Measurements from ENCODE around the gene B3GAT3.

B3GAT3 gene

GRCh38 chr11:62603776-62604299 lies 17.9 kb downstream of the B3GAT3 start:
- Histone ChIP-seq H4K20me1 (peaks cover 0 to 23% (median 1%) of the 10 kb centered on the region in 11 experiments; a peak in 14 of 22 replicates), H3K4me3 (no peak overlapping the region), H3K27me3 (no peaks in the 10 kb centered on the region), H3K27ac (no peak overlapping the region), H3K4me2 (peak overlapping the region in 8 of 11 experiments; percentile 32 to 95 (median 90); a peak in 11 of 22 replicates), H3K4me1 (peaks cover 50 to 71% (median 59%) of the 10 kb centered on the region in 10 experiments), H3K36me3 (peaks cover 31 to 71% (median 50%) of the 10 kb centered on the region in 11 experiments), H3K9me3 (replicated peaks in 1 of 11) (no peaks in the 10 kb centered on the region), H3K9ac (peak overlapping the region in 1 of 11 experiments; percentile 100; a peak in 1 of 22 replicates)
- no peak for TF ChIP-seq Cebpa-rat (IDR thresholded peaks at IDR 0.05)

GRCh38 chr11:62603072-62603408 lies 18.7 kb downstream of the B3GAT3 start:
- no peaks in the 10 kb centered on the region for H3K27me3 ChIP-seq
- H3K4me2 ChIP-seq: peak overlapping the region; percentile 83 to 95 (median 91)
- peak overlapping the region; percentile 97 to 100 (median 99); a peak in 19 of 22 replicates for H3K9ac ChIP-seq
- H3K4me3 ChIP-seq: peak overlapping the region; percentile 90 to 100 (median 98); a peak in 18 of 20 replicates
- TF ChIP-seq Cebpa-rat (IDR thresholded peaks at IDR 0.05): no peak
- peaks cover 34 to 71% (median 49%) of the 10 kb centered on the region in 11 experiments for H3K36me3 ChIP-seq
- H3K27ac ChIP-seq: peak overlapping the region in 6 of 11 experiments; percentile 96 to 100 (median 99); a peak in 12 of 22 replicates
- peaks cover 50 to 71% (median 59%) of the 10 kb centered on the region in 10 experiments for H3K4me1 ChIP-seq
- H3K9me3 ChIP-seq (replicated peaks in 1 of 11): no peaks in the 10 kb centered on the region
- peaks cover 0 to 27% (median 9%) of the 10 kb centered on the region in 11 experiments; a peak in 18 of 22 replicates for H4K20me1 ChIP-seq

- peak overlapping the region; percentile 83 to 95 (median 91) for H3K4me2 ChIP-seq
- peak overlapping the region; percentile 90 to 100 (median 98) for H3K4me3 ChIP-seq
- H4K20me1 ChIP-seq: peaks cover 0 to 33% (median 16%) of the 10 kb centered on the region in 11 experiments; a peak in 18 of 22 replicates
- no peaks in the 10 kb centered on the region for H3K27me3 ChIP-seq
- peak overlapping the region; percentile 97 to 100 (median 99) for H3K9ac ChIP-seq
- H3K4me1 ChIP-seq: peaks cover 50 to 71% (median 59%) of the 10 kb centered on the region in 10 experiments
- no peak for TF ChIP-seq Cebpa-rat (IDR thresholded peaks at IDR 0.05)
- no peaks in the 10 kb centered on the region for H3K9me3 ChIP-seq (replicated peaks in 1 of 11)
- H3K36me3 ChIP-seq: peaks cover 40 to 71% (median 55%) of the 10 kb centered on the region in 11 experiments
- H3K27ac ChIP-seq: peak overlapping the region; percentile 40 to 100 (median 99); a peak in 21 of 22 replicates
These were observed 19.4 kb downstream of the B3GAT3 start for GRCh38 chr11:62602141-62603071.

- Histone ChIP-seq H4K20me1 (peaks cover 0 to 42% (median 24%) of the 10 kb centered on the region in 11 experiments; a peak in 18 of 22 replicates), H3K9me3 (replicated peaks in 1 of 11) (no peaks in the 10 kb centered on the region), H3K4me1 (peaks cover 46 to 72% (median 60%) of the 10 kb centered on the region in 10 experiments), H3K4me3 (peak within 1 kb of the TSS; percentile 90 to 100 (median 98)), H3K27ac (peak within 1 kb of the TSS; percentile 86 to 100 (median 99)), H3K9ac (peak within 1 kb of the TSS; percentile 97 to 100 (median 99)), H3K36me3 (peaks cover 43 to 71% (median 59%) of the 10 kb centered on the region in 11 experiments), H3K4me2 (peak within 1 kb of the TSS; percentile 95 to 100 (median 98)), H3K27me3 (no peaks in the 10 kb centered on the region)
- no peak for TF ChIP-seq Cebpa-rat (IDR thresholded peaks at IDR 0.05)
These were observed 20.2 kb downstream of the B3GAT3 start, which contains the start of gene MTA2 for GRCh38 chr11:62601372-62602140. Gene MTA2 (minus strand): TSS chr11:62601865. CDS start chr11:62601450, 415 bp downstream.

GRCh38 chr11:62601122-62601371 lies 20.7 kb downstream of the B3GAT3 start:
- Histone ChIP-seq H3K27ac (peak overlapping the region; percentile 86 to 100 (median 99)), H3K4me3 (peak overlapping the region; percentile 90 to 100 (median 98)), H3K9ac (peak overlapping the region; percentile 97 to 100 (median 99)), H3K27me3 (no peaks in the 10 kb centered on the region), H3K36me3 (peaks cover 44 to 72% (median 61%) of the 10 kb centered on the region in 11 experiments), H4K20me1 (peaks cover 0 to 46% (median 29%) of the 10 kb centered on the region in 11 experiments; a peak in 18 of 22 replicates), H3K4me1 (peaks cover 46 to 71% (median 61%) of the 10 kb centered on the region in 10 experiments), H3K9me3 (replicated peaks in 1 of 11) (no peaks in the 10 kb centered on the region), H3K4me2 (peak overlapping the region; percentile 88 to 100 (median 98))
- TF ChIP-seq Cebpa-rat (IDR thresholded peaks at IDR 0.05): no peak

- Histone ChIP-seq H3K27me3 (no peaks in the 10 kb centered on the region), H3K36me3 (peaks cover 44 to 72% (median 61%) of the 10 kb centered on the region in 11 experiments), H3K9me3 (replicated peaks in 1 of 11) (no peaks in the 10 kb centered on the region), H3K4me1 (peaks cover 46 to 66% (median 58%) of the 10 kb centered on the region in 10 experiments), H3K9ac (peak overlapping the region; percentile 97 to 100 (median 99)), H4K20me1 (peaks cover 0 to 51% (median 34%) of the 10 kb centered on the region in 11 experiments; a peak in 18 of 22 replicates), H3K4me3 (peak overlapping the region; percentile 90 to 100 (median 98)), H3K27ac (peak overlapping the region; percentile 86 to 100 (median 99)), H3K4me2 (peak overlapping the region; percentile 88 to 100 (median 98))
- TF ChIP-seq Cebpa-rat (IDR thresholded peaks at IDR 0.05): no peak
These were observed 21.2 kb downstream of the B3GAT3 start for GRCh38 chr11:62600367-62601121.

GRCh38 chr11:62599901-62600300 lies 21.9 kb downstream of the B3GAT3 start:
- no peak for TF ChIP-seq Cebpa-rat (IDR thresholded peaks at IDR 0.05)
- Histone ChIP-seq H3K4me1 (peaks cover 43 to 60% (median 52%) of the 10 kb centered on the region in 10 experiments), H3K9me3 (replicated peaks in 1 of 11) (no peaks in the 10 kb centered on the region), H3K36me3 (peaks cover 44 to 72% (median 61%) of the 10 kb centered on the region in 11 experiments), H3K27me3 (no peaks in the 10 kb centered on the region), H3K27ac (peak overlapping the region; percentile 61 to 100 (median 99); a peak in 21 of 22 replicates), H3K4me2 (peak overlapping the region; percentile 88 to 100 (median 98)), H3K9ac (peak overlapping the region; percentile 97 to 100 (median 99)), H4K20me1 (peaks cover 0 to 57% (median 39%) of the 10 kb centered on the region in 11 experiments; a peak in 18 of 22 replicates), H3K4me3 (peak overlapping the region; percentile 90 to 100 (median 98))
